ENCODE results near the gene WDTC1. TPM values are rescaled to one million over a fixed set of nuclear protein-coding genes. Genes with fewer than 3 reads are reported as not detected.
A peak's percentile ranks its signal among the peaks of the same experiment; 100 is the strongest.

The WDTC1 gene
- total and polyA plus RNA-seq, 12 donors = 14.4 to 74.3 (median 61.6) TPM

DNA sequence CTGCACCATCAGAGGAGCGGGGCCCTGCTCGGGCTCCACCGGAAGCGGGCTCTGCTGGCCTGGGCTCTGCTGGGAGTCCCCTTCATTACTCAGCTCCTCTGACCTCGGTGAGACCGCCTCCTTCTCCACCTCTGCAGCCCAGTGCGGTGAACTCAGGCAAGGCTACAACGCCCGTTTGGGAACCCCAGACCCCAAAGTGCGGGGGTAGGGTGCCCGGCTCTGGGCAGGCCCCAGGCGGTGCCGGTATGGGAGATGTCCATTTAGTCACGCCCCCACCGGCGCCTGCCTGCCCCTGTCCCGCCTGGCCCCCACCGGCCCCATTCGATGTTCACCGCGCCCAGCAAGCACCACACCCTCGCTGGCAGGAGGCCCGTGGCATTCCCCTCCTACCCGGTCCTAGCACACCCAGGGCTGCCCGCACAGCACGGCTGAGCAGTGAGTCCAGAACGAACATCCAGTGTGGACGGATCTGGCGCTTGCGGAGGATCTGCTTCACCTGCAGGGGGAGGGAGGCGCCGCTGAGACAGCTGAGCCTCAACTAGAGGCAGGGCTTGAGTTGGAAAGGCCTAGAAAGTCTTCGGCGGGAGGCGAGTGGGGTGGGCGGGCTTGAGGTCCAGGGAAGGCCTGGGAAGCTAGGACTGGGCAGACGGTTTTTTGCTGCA lies 122.3 kb downstream of the WDTC1 start:
- intact Hi-C loops (cut with DNase I) = loop anchor here in 8 of 10 donors (5.0 to 10.0 kb wide), 2 partner anchors 36 to 52 kb away; partner anchors contain the start of gene GPR3 (in 8 of the 8)
- H3K4me1 ChIP-seq = peaks cover 0 to 29% (median 10%) of the 10 kb centered on the region in 9 donors
- peaks cover 8 to 93% (median 50%) of the 10 kb centered on the region in 9 donors for H3K36me3 ChIP-seq
- WGBS, 2 donors = 88 to 91% methylated on average over 37 of the region's 37 CpGs
- peak overlapping the region in 2 of 10 donors; percentile 15 to 41 for H3K4me3 ChIP-seq
- no peaks in the 10 kb centered on the region for H3K27me3 ChIP-seq
- H3K9me3 ChIP-seq = no peaks in the 10 kb centered on the region
- no peak for DNase-seq
- TF ChIP-seq, protein P1, sequence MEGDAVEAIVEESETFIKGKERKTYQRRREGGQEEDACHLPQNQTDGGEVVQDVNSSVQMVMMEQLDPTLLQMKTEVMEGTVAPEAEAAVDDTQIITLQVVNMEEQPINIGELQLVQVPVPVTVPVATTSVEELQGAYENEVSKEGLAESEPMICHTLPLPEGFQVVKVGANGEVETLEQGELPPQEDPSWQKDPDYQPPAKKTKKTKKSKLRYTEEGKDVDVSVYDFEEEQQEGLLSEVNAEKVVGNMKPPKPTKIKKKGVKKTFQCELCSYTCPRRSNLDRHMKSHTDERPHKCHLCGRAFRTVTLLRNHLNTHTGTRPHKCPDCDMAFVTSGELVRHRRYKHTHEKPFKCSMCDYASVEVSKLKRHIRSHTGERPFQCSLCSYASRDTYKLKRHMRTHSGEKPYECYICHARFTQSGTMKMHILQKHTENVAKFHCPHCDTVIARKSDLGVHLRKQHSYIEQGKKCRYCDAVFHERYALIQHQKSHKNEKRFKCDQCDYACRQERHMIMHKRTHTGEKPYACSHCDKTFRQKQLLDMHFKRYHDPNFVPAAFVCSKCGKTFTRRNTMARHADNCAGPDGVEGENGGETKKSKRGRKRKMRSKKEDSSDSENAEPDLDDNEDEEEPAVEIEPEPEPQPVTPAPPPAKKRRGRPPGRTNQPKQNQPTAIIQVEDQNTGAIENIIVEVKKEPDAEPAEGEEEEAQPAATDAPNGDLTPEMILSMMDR (IDR thresholded peaks at IDR 0.05) = no peak
- ATAC-seq = peak in 1 of 8 donors; percentile 7
- peak overlapping the region in 2 of 10 donors; percentile 21 to 36 for H3K27ac ChIP-seq

DNA sequence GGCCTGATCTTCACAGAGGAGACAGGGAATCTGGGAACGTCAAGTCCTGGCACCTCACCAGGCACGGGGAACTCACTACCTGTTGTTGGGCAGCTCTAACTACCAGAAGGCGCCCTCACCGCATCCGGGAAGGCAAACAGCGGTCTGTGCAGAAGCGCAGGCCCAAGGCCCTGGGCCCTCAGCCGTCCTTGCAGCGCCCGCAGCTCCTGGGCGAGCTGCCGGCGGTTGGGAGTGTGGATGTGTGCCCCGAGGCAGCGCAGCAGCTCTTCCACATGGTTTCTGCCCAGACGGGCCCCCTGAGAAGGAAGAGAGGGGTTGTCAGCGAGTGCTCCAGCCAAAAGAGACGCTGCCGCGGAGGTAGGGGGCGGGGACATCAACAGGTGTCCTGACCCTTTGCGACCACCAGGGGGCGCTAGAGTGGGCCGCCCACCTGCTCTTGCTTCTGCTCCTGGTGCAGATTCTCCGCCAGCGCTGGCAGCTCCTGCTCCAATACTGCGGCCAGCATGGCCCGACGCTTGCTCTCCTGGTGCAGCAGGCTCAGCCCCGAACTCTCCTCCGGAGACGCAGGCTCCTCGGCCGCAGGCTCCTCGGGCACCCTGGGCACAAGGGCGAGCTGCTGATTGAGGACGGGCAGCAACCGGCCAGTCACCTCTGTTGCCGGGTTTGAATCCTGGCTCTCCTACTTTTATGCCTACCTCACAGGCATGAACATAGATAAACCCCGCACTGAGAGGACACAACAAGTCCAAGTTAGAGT lies 123.0 kb downstream of the WDTC1 start:
- H3K9me3 ChIP-seq = no peaks in the 10 kb centered on the region
- intact Hi-C loops (cut with DNase I) = loop anchor here in 8 of 10 donors (5.0 to 10.0 kb wide), 2 partner anchors 35 to 53 kb away; partner anchors contain the start of gene GPR3 (in 8 of the 8)
- peak; percentile 69 to 76 for DNase-seq
- no peaks in the 10 kb centered on the region for H3K27me3 ChIP-seq
- ATAC-seq = peak; percentile 33 to 87 (median 69)
- WGBS, 2 donors = 41 to 49% methylated on average over 40 of the region's 40 CpGs
- H3K4me1 ChIP-seq = peaks cover 0 to 29% (median 10%) of the 10 kb centered on the region in 9 donors
- H3K4me3 ChIP-seq = peak overlapping the region in 2 of 10 donors; percentile 15 to 41
- TF ChIP-seq, protein P1 (IDR thresholded peaks at IDR 0.05) = peak; percentile 94 to 100 (median 98)
- H3K27ac ChIP-seq = peak overlapping the region in 2 of 10 donors; percentile 21 to 36
- peaks cover 10 to 100% (median 56%) of the 10 kb centered on the region in 9 donors for H3K36me3 ChIP-seq

Other genes with a start within 250 kb of the WDTC1 start
- gene TRNP1, start 240.9 kb upstream of the WDTC1 start, total RNA-seq = 10 to 100 TPM; 11.9 to 32.5 (median 22.3) TPM
- gene TRNP1, start 240.9 kb upstream of the WDTC1 start, polyA plus RNA-seq = 10 to 100 TPM; 17.7 to 48.6 TPM
- gene TENT5B, start 221.8 kb upstream of the WDTC1 start, total RNA-seq = 10 to 100 TPM; 10.9 to 49.3 (median 23.9) TPM
- gene TENT5B, start 221.8 kb upstream of the WDTC1 start, polyA plus RNA-seq = 10 to 100 TPM; 17.7 to 64.7 TPM
- 10 to 100 TPM in 9 of 10 donors, 1 to 10 TPM in 1; 9.4 to 34.4 (median 22.1) TPM for gene SLC9A1, start 79.5 kb upstream of the WDTC1 start, total RNA-seq
- gene SLC9A1, start 79.5 kb upstream of the WDTC1 start, polyA plus RNA-seq = 10 to 100 TPM; 11.3 TPM
- gene TMEM222, start 87.5 kb downstream of the WDTC1 start, total RNA-seq = 10 to 100 TPM; 24.1 to 32.8 (median 26.4) TPM
- 10 to 100 TPM; 32.2 to 47.2 TPM for gene TMEM222, start 87.5 kb downstream of the WDTC1 start, polyA plus RNA-seq
- 1 to 10 TPM in 2 of 10 donors, under 1 TPM in 8; 0.30 to 4.3 (median 0.68) TPM for gene SYTL1, start 107.4 kb downstream of the WDTC1 start, total RNA-seq
- 1 to 10 TPM in 1 of 2 donors, under 1 TPM in 1; 0.46 to 2.5 TPM for gene SYTL1, start 107.4 kb downstream of the WDTC1 start, polyA plus RNA-seq
- gene MAP3K6, start 132.3 kb downstream of the WDTC1 start, total RNA-seq = 10 to 100 TPM; 18.6 to 71.1 (median 27.1) TPM
- 100 to 1,000 TPM in 1 of 2 donors, 10 to 100 TPM in 1; 58.5 to 179 TPM for gene MAP3K6, start 132.3 kb downstream of the WDTC1 start, polyA plus RNA-seq
- 100 to 1,000 TPM in 1 of 10 donors, 10 to 100 TPM in 3, 1 to 10 TPM in 6; 1.6 to 161 (median 4.2) TPM for gene FCN3, start 140.2 kb downstream of the WDTC1 start, total RNA-seq
- 100 to 1,000 TPM; 124 to 210 TPM for gene FCN3, start 140.2 kb downstream of the WDTC1 start, polyA plus RNA-seq
- gene CD164L2, start 148.7 kb downstream of the WDTC1 start, total RNA-seq = not detected
- gene CD164L2, start 148.7 kb downstream of the WDTC1 start, polyA plus RNA-seq = not detected
- gene GPR3, start 158.0 kb downstream of the WDTC1 start, total RNA-seq = 1 to 10 TPM in 2 of 10 donors, under 1 TPM in 7, not detected in 1; 0.27 to 2.0 (median 0.42) TPM
- 1 to 10 TPM in 1 of 2 donors, under 1 TPM in 1; 0.29 to 3.4 TPM for gene GPR3, start 158.0 kb downstream of the WDTC1 start, polyA plus RNA-seq